Stimulated activated CD4-positive, alpha-beta T cell treated with anti-CD3 and anti-CD28 coated beads, Interleukin-1b, Interleukin-23, amount 100 ng/mL, for 1 hour (primary cell): ENCODE measurements around the gene SYT8.

Source experiments
- DNase-seq, 2 donors: peaks; one replicate each; pipeline ENCODE4 v3.0.0-alpha.2; 2020; ENCODE audit warnings: low read depth in 2 of 2

Gene SYT8

GRCh38 chr11:1845561-1846452, 11.0 kb downstream of the SYT8 start:
- DNase-seq = no peak

GRCh38 chr11:1846453-1846932, 11.7 kb downstream of the SYT8 start:
- DNase-seq = no peak

GRCh38 chr11:1847006-1847735, 12.4 kb downstream of the SYT8 start:
- no peak for DNase-seq

- no peak for DNase-seq
These were observed 13.3 kb downstream of the SYT8 start for GRCh38 chr11:1847926-1848639.

DNA sequence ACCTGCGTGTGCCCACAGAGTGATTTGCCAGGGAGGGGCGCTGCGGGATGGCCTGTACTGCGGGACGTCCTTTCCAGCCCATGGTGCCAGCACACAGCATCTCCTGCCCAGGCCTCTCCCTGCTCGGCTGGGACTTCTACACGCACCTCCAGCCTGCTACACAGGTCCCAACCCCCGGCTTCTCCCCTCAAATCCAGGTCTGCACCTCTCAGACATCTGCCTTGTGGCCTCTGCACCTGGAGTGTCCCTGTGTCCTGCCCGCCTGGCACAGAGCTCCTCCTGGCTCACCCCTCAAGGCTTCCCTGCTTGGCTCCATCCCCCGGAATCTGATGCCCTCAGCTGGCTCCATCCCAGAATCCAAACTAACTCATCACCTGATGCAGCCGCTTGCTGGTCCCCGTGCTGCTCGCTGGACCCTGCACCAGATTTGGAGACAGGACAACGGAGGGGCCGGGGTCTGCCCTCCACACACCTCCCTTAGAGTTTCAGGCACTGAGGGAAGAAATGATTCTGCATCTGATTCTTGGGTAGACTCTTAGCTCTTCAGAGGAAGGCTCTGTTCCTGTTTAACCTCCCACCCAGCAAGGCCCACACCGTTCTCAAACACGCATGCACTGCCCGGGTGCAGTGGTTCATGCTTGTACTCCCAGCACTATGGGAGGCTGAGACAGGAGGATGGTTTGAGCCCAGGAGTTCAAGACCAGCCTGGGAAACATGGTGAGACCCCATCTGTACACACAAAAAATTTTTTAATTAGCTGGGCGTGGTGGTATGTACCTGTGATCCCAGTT, 14.0 kb downstream of the SYT8 start:
- DNase-seq = no peak

DNA sequence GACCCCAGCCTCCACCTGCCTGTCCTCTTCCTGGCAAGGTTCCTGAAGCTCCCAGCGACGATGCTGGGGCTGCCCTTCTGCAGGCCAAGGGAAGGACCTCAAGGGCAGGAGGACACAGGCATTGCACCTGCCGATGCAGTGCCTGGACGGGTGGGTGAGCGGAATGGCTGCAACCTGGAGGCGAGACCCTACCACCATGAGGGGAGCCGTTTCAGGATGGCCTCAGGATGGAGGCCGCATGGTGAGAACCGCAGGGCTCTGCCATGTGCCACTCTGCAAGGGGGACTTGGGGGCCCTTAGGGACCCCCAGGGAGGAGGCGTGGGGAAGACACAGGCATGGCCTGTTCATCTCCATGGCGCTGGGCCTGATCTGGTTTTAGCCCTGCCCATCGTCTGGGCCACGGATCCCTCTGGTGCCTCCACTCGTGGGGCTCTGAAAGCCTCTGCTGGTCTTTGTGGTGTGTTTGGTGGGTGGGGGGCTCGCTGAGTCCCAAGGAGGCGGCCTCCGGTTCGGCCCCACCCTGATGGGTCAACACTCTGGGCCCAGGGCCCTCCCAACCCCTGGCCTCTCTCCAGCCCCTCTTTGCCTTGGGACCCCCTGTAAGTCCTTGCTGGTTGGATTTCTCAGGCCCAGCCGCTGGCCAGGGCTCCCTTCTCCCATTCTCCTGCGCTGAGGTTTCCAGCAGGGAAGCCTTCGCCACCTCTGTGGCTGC, 16.8 kb downstream of the SYT8 start:
- no peak for DNase-seq

DNA sequence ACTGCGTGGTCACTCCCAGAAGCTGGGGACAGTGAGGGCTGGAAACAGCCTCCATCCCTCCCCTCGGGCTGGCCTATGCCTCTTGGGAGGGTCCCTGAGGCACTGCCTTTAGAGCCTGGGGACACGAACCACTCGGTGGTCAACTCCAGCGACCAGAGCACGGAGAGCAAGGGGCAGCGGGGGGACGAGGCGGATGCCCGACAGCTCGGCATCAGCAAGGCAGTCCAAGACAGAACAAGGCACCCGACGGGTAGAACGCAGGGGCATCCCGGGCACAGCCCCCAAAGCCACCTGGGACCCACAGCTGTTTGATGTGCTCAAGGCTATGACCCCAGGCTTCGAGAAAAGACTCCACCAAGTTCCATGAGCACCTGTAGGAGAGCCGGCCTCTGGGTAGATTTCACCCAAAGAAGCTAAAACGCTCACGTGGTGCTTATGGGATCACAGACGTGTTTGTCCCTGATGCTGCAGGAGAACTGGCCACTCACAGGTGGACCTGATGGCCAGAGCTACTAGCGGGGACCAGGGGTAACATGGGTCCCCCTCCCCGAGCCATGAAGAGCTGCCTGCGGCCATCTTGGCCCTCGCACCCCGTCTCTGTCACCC, 17.6 kb downstream of the SYT8 start:
- DNase-seq = no peak

- peak; percentile 56 to 65 for DNase-seq
These were observed 18.1 kb downstream of the SYT8 start, which contains the start of gene LSP1 for GRCh38 chr11:1852877-1853276. LSP1 (plus strand) TSS chr11:1853084; CDS start chr11:1853145, 61 bp downstream.

GRCh38 chr11:1853376-1854131, 18.8 kb downstream of the SYT8 start:
- DNase-seq = no peak

GRCh38 chr11:1854132-1854948, 19.6 kb downstream of the SYT8 start:
- DNase-seq = no peak

- no peak for DNase-seq
These were observed 20.4 kb downstream of the SYT8 start for GRCh38 chr11:1854949-1855885.

GRCh38 chr11:1855886-1856265, 21.1 kb downstream of the SYT8 start:
- DNase-seq = no peak

DNA sequence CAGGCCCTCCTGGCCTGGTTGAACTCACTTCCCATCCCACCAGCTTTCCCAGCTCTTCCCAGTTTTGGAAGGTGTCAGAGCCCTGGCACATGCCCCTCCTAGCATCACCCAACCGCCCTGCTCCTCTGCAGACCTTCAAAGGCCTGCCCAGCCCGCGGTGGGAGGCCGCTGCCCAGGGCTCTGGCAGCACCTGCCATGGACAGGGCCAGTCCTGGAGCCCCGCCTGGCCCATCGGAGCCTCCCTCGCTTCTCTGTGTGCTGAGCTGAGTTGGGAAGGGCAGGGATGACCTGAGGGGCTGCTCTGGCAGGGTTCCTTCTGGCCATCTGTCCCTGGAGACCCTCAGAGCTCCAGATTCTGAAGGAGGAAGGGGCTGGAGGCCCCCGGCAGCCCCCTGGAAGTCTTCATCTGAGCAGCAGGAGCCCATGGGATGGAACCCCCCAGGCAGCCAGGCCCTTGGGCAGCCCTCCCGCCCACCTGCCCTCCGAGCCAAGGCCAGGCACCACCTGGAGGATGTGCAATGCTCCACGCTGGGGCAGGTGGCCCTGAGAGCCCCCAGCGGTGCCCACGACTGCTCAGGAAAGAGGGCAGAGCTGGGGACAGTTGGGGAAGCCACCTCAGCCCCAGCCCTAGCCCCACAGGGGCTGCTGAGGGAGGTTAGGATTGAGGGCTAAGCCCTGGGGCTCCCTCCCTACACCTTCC, 21.7 kb downstream of the SYT8 start:
- no peak for DNase-seq

DNA sequence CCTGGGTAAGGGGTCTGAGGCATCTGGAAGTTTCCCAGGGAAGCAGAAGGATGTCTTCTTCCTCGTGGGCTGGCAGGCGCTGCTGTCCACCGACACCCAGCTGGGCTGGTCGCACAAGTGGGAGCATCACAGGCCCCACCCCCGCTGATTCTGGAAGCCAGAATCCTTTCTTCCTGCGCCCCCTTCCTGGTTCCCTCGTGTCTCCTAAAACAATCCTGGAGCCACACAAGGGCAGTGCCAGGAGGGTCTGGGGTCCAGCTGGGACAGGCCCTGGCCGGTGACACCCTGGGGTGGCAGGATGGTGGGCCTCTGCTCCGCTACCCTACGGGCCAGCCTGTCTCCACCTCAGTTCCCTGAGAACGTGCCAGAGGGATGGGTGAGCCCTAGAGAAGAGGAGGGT, 22.3 kb downstream of the SYT8 start:
- DNase-seq = no peak

GRCh38 chr11:1858154-1858553, 23.4 kb downstream of the SYT8 start:
- DNase-seq = no peak

DNA sequence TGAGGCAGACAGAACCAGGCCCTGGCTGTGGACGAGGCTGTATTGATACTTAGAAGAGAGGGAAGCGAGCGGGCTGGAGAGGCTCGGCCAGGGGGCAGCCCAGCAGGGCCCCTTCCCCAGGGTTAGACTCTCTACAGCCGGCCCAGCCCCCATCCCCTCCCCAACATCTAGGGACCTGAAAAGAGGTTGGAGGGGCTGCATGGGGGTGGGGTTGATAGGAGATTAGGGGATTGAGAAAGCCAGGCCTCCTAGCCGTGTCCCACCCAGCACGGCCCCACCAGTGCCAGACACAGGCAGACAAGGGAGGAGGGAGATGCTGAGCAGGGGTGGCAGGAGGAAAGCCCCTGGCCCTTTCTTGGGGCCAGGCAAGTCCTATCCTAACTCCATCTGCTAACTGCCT, 23.8 kb downstream of the SYT8 start:
- no peak for DNase-seq

GRCh38 chr11:1859004-1859403, 24.2 kb downstream of the SYT8 start:
- no peak for DNase-seq
